Left lung (tissue), 10 donors: Measurements from ENCODE around the gene ZNF830. TPM values are rescaled to one million over a fixed set of nuclear protein-coding genes. Genes with fewer than 3 reads are reported as not detected.
"Not testable (repeated sequence)": the region's sequence is repeated elsewhere in the genome, so short reads cannot be mapped to it uniquely, and the experiment has no call there.

Source experiments
- ATAC-seq: fragments of 200-7000 bp; cut with Tn5 transposase; one replicate; pipeline ENCODE4 v1.9.1; 2020; ENCODE audit warnings: moderate library complexity
- DNase-seq, 4 donors: peaks; one replicate each; pipeline ENCODE4 v3.0.0-alpha.2; 2013 to 2020
- H3K27ac ChIP-seq, 2 donors: fragments of 200-600 bp; sonication (generic) in 1 of 2; one replicate each; pipeline versions ENCODE4 v1.5.0 to v1.8.0; 2020 to 2021
- H3K27me3 ChIP-seq, 2 donors: fragments of 200-600 bp; sonication (generic) in 1 of 2; one replicate each; pipeline versions ENCODE4 v1.5.0 to v1.8.0; 2020 to 2021
- H3K36me3 ChIP-seq, 2 donors: fragments of 200-600 bp; sonication (generic) in 1 of 2; one replicate each; pipeline versions ENCODE4 v1.5.0 to v1.8.0; 2020 to 2021
- H3K4me1 ChIP-seq, 2 donors: fragments of 200-600 bp; one replicate each; pipeline ENCODE4 v1.8.0; 2021
- H3K4me3 ChIP-seq, 2 donors: fragments of 200-600 bp; sonication (generic) in 1 of 2; one replicate each; pipeline versions ENCODE4 v1.5.0 to v1.8.0; 2020 to 2021; ENCODE audit warnings: mild to moderate bottlenecking in 1 of 2
- H3K9me3 ChIP-seq, 2 donors: fragments of 200-600 bp; sonication (generic) in 1 of 2; one replicate each; pipeline versions ENCODE4 v1.5.0 to v1.8.0; 2020 to 2021
- intact Hi-C, 2 donors: fragments of 100-400 bp; cut with DNase I; formaldehyde crosslinking; loops; one replicate each; pipeline versions ENCODE4 v1.11.2 to v1.14.2; 2022
- polyA plus RNA-seq, 6 donors: library from polyadenylated mRNA; unstranded; fragments of 120-200 nt; gene quantifications; one replicate each; pipeline ENCODE4 v1.2.1, GENCODE V29; 2013; ENCODE audit not compliant: insufficient read length in 6 of 6
- total RNA-seq, 2 donors: library from RNA; stranded (reverse); fragmentation: NEBNext Ultra II Directional; extraction: Animal tissue kit (Norgen Biotek cat#: 25700); gene quantifications; one replicate each; pipeline ENCODE4 v1.2.1, GENCODE V29; 2021
- TF ChIP-seq, protein P1 (sequence below), 2 donors: fragments of 200-600 bp; sonication (generic) in 1 of 2; IDR thresholded peaks; one replicate each; pipeline versions ENCODE4 v1.5.0 to v1.8.0; 2021; ENCODE audit warnings: antibody characterized with exemption in 2 of 2
- donor health status: DM: no; HTN: yes; CAD: no.
- donor health status: DM: no; HTN: no; CAD: no.

ZNF830 gene
- total and polyA plus RNA-seq, 8 donors = 11.8 to 27.5 (median 21.2) TPM

DNA sequence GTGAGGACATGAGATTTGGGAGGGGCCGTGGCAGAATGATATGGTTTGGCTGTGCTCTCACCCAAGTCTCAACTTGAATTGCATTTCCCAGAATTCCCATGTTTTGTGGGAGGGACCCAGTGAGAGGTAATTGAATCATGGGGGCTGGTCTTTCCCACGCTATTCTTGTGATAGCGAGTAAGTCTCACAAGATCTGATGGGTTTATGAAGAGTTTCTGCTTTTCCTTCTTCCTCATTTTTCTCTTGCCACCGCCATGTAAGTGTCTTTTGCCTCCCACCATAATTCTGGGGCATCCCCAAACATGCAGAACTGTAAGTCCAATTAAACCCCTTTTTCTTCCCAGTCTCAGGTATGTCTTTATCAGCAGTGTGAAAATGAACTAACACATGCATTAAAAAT, 40.7 kb upstream of the ZNF830 start:
- no peak overlapping the region for H3K4me3 ChIP-seq
- no peaks in the 10 kb centered on the region for H3K4me1 ChIP-seq
- TF ChIP-seq, protein P1, sequence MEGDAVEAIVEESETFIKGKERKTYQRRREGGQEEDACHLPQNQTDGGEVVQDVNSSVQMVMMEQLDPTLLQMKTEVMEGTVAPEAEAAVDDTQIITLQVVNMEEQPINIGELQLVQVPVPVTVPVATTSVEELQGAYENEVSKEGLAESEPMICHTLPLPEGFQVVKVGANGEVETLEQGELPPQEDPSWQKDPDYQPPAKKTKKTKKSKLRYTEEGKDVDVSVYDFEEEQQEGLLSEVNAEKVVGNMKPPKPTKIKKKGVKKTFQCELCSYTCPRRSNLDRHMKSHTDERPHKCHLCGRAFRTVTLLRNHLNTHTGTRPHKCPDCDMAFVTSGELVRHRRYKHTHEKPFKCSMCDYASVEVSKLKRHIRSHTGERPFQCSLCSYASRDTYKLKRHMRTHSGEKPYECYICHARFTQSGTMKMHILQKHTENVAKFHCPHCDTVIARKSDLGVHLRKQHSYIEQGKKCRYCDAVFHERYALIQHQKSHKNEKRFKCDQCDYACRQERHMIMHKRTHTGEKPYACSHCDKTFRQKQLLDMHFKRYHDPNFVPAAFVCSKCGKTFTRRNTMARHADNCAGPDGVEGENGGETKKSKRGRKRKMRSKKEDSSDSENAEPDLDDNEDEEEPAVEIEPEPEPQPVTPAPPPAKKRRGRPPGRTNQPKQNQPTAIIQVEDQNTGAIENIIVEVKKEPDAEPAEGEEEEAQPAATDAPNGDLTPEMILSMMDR (IDR thresholded peaks at IDR 0.05) = no peak
- no peak for ATAC-seq
- DNase-seq = no peak
- H3K9me3 ChIP-seq = no peaks in the 10 kb centered on the region
- H3K27ac ChIP-seq = no peak overlapping the region
- intact Hi-C loops = no loop called here
- H3K27me3 ChIP-seq = no peaks in the 10 kb centered on the region
- no peaks in the 10 kb centered on the region for H3K36me3 ChIP-seq

GRCh38 chr17:34926661-34927060, 34.7 kb upstream of the ZNF830 start:
- Histone ChIP-seq H3K9me3 (no peaks in the 10 kb centered on the region), H3K27me3 (no peaks in the 10 kb centered on the region), H3K4me1 (no peaks in the 10 kb centered on the region), H3K36me3 (no peaks in the 10 kb centered on the region), H3K4me3 (no peak overlapping the region), H3K27ac (no peak overlapping the region)
- TF ChIP-seq, protein P1 (IDR thresholded peaks at IDR 0.05) = no peak
- intact Hi-C loops = no loop called here
- no peak for DNase-seq
- no peak for ATAC-seq

DNA sequence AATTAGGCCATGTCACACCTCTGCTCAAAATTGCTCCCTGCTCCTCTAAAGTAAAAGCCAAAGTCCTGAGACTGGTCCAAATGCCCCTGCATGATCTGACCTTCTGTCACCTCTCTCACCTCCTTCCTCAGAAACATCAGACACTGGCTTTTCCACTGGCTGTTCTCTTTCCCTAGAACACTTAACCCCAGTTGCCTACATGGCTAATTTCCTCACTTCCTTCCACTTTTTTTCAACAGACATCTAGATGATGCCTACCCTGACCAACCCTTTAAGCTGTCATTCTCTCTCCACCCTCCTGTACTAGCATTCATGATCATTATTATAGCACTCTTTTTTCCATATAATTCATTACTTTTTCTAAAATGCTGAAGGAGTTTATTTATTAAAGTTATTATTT, 31.1 kb upstream of the ZNF830 start:
- intact Hi-C loops = no loop called here
- H3K4me1 ChIP-seq = no peaks in the 10 kb centered on the region
- no peak overlapping the region for H3K27ac ChIP-seq
- H3K36me3 ChIP-seq = no peaks in the 10 kb centered on the region
- no peak overlapping the region for H3K4me3 ChIP-seq
- no peaks in the 10 kb centered on the region for H3K9me3 ChIP-seq
- no peaks in the 10 kb centered on the region for H3K27me3 ChIP-seq
- DNase-seq (no peak), ATAC-seq (no peak)
- TF ChIP-seq, protein P1 (IDR thresholded peaks at IDR 0.05) = no peak

GRCh38 chr17:34950780-34951179, 10.6 kb upstream of the ZNF830 start:
- H3K4me3 ChIP-seq = not testable (repeated sequence)

DNA sequence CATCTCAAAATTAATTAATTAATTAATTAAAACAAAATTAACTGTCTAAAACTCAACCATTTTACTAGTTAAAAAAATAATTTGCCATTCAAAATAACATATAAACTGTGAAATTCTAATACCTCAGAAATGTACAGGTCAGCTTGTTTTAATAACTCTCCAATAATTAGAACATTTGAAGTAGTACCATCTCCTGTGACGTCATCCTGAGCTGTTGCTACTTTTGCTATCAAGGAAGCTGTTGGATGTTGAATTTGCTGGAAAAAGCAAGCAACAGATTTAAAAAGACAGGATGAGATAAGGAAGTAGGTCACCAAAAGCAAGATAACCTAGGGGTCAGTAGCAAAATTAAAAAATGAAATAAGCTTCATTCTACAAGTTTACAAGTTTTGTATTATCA, 2.9 kb upstream of the ZNF830 start:
- H3K4me3 ChIP-seq = no peak overlapping the region
- ATAC-seq (no peak), DNase-seq (no peak)
- H3K27ac ChIP-seq = no peak overlapping the region
- TF ChIP-seq, protein P1 (IDR thresholded peaks at IDR 0.05) = no peak
- no peaks in the 10 kb centered on the region for H3K36me3 ChIP-seq
- no peaks in the 10 kb centered on the region for H3K27me3 ChIP-seq
- intact Hi-C loops = no loop called here
- H3K9me3 ChIP-seq = no peaks in the 10 kb centered on the region
- H3K4me1 ChIP-seq = peaks cover 10 to 24% of the 10 kb centered on the region in 2 donors

More at GRCh38 chr17:34950780-34951179, 10.6 kb upstream of the ZNF830 start:
- H3K36me3 ChIP-seq, intact Hi-C loops, H3K27me3 ChIP-seq, DNase-seq, H3K4me1 ChIP-seq, ATAC-seq, H3K9me3 ChIP-seq, H3K27ac ChIP-seq: not testable (repeated sequence)

DNA sequence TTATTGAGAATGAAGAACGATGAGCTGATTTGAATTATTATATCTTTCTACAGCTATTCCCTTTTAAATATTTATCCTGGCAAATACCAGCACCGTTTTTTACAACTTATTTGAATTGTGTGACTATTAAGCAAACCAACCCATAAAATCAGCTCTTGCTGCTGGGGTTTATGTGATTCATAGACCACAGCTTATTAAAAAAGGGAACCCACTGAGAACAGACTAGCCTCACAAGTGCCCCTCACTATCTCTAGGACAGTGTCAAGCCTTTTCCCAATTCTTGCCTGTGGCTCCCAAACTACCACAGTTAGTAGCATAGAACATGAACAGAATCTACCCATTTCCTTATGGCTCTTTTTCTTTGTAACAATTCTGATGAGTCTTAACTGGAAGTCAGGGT, 12.8 kb downstream of the ZNF830 start:
- TF ChIP-seq, protein P1 (IDR thresholded peaks at IDR 0.05) = no peak
- Histone ChIP-seq H3K9me3 (no peaks in the 10 kb centered on the region), H3K36me3 (peaks cover 0 to 3% of the 10 kb centered on the region in 2 donors), H3K27ac (no peak overlapping the region), H3K4me1 (no peaks in the 10 kb centered on the region), H3K4me3 (no peak overlapping the region), H3K27me3 (no peaks in the 10 kb centered on the region)
- no peak for DNase-seq
- no peak for ATAC-seq
- intact Hi-C loops = no loop called here
